AG04449 (cell line): ENCODE results near the gene ARHGAP30.

Source experiments
- CTCF ChIA-PET: fragments of 350-600 bp; formaldehyde crosslinking; extraction: SDS; loops from one replicate; lab custom pipeline; 2021; ENCODE audit warnings: antibody characterized with exemption; lab: Yijun Ruan, JAX
- POLR2A ChIA-PET: fragments of 400-600, 350-600 bp; formaldehyde crosslinking; extraction: SDS; loops from one replicate; lab custom pipeline; 2020; ENCODE audit warnings: antibody characterized with exemption, inconsistent platforms; lab: Yijun Ruan, JAX
- DNase-seq: peaks from one replicate; pipeline ENCODE4 v3.0.0-alpha.2; 2010; ENCODE audit warnings: low read depth, low spot score
- H3K4me3 ChIP-seq: 2 replicates; pipeline ENCODE4 v1.5.1; 2011; ENCODE audit warnings: low read depth, mild to moderate bottlenecking, control low read depth, low read length
- TF ChIP-seq, protein P1 (sequence below): IDR thresholded peaks from one replicate; pipeline ENCODE4 v1.5.1; 2011; ENCODE audit warnings: mild to moderate bottlenecking, moderate library complexity, low read length, control low read depth, inconsistent platforms; ENCODE audit not compliant: insufficient read depth; ENCODE audit errors: missing control alignments

ARHGAP30 gene

GRCh38 chr1:161113915-161114314, 44.2 kb upstream of the ARHGAP30 start:
- POLR2A ChIA-PET: no interaction called here
- H3K4me3 ChIP-seq: no peak overlapping the region
- CTCF ChIA-PET: interaction anchor here (6.8 kb wide), 1 partner anchor 17 kb away, joined by 57 read pairs; the partner anchor contains the start of gene KLHDC9
- TF ChIP-seq, protein P1, sequence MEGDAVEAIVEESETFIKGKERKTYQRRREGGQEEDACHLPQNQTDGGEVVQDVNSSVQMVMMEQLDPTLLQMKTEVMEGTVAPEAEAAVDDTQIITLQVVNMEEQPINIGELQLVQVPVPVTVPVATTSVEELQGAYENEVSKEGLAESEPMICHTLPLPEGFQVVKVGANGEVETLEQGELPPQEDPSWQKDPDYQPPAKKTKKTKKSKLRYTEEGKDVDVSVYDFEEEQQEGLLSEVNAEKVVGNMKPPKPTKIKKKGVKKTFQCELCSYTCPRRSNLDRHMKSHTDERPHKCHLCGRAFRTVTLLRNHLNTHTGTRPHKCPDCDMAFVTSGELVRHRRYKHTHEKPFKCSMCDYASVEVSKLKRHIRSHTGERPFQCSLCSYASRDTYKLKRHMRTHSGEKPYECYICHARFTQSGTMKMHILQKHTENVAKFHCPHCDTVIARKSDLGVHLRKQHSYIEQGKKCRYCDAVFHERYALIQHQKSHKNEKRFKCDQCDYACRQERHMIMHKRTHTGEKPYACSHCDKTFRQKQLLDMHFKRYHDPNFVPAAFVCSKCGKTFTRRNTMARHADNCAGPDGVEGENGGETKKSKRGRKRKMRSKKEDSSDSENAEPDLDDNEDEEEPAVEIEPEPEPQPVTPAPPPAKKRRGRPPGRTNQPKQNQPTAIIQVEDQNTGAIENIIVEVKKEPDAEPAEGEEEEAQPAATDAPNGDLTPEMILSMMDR: no peak
- no peak for DNase-seq

DNA sequence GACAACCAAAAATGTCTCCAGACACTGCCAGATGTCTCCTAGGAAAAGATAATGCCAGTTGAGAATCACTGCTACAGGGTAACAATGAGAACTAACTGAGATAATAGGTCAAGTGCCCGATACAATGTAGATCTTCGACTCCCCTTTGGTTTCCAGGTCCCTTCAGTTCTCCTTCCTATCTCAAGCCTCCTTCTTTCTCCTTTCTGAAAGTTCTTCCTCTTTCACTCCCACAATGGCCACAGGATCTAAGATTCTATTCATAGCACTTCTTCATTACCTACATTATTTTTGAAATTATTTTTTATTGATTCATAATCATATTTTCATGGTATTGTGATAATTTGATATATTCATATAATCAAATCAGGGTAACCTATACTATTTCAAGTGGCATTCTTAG, 41.8 kb upstream of the ARHGAP30 start:
- POLR2A ChIA-PET: interaction anchor here (0.6 kb wide), 1 partner anchor 207 kb away, joined by 7 read pairs; no protein-coding TSS in a partner anchor
- no peak for DNase-seq
- CTCF ChIA-PET: interaction anchor here (0.7 to 6.8 kb wide), 5 partner anchors 10 to 80 kb away, joined by 3 to 57 read pairs (median 4); partner anchors contain the start of gene KLHDC9
- no peak overlapping the region for H3K4me3 ChIP-seq
- TF ChIP-seq, protein P1: no peak

DNA sequence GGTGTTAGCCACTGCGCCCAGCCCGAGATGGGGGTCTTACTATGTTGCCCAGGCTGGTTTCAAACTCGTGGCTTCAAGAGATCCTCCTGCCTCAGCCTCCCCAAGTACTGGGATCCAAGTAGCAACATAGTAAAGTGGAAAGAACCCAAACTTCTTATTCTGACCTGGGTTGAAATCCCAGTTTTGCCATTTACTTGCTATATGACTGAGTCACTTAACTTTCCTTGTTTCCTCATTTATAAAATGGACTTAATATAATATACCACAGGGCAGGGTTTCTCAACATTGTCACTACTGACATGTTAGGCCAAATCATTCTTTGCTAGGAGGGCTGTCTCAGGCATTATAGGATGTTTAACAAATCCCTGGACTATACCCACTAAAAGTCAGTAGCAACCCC, 41.4 kb upstream of the ARHGAP30 start:
- DNase-seq: no peak
- ChIA-PET POLR2A (interaction anchor here (0.6 kb wide), 1 partner anchor 207 kb away, joined by 7 read pairs; no protein-coding TSS in a partner anchor), CTCF (interaction anchor here (1.0 kb wide), 1 partner anchor 69 kb away, joined by 3 read pairs; no protein-coding TSS in a partner anchor)
- no peak overlapping the region for H3K4me3 ChIP-seq
- TF ChIP-seq, protein P1: no peak

- no peak overlapping the region for H3K4me3 ChIP-seq
- ChIA-PET POLR2A (no interaction called here), CTCF (interaction anchor here (0.6 to 2.5 kb wide), 6 partner anchors 9 to 113 kb away, joined by 3 to 10 read pairs (median 4); partner anchors contain the start of genes NIT1 and PFDN2)
- TF ChIP-seq, protein P1: no peak
- no peak for DNase-seq
Measured at GRCh38 chr1:161106431-161106830, 36.7 kb upstream of the ARHGAP30 start.

- DNase-seq: no peak
- CTCF ChIA-PET: interaction anchor here (1.9 to 7.9 kb wide), 5 partner anchors 14 to 107 kb away, joined by 6 to 146 read pairs (median 100); partner anchors contain the start of genes ARHGAP30, NECTIN4, TSTD1 and USF1
Measured at GRCh38 chr1:161100556-161100955, 30.9 kb upstream of the ARHGAP30 start.

More at GRCh38 chr1:161100556-161100955, 30.9 kb upstream of the ARHGAP30 start:
- no peak overlapping the region for H3K4me3 ChIP-seq
- TF ChIP-seq, protein P1: no peak
- POLR2A ChIA-PET: interaction anchor here (1.1 kb wide), 1 partner anchor 12 kb away, joined by 3 read pairs; no protein-coding TSS in a partner anchor
